Thyroid gland (tissue), 4 donors: Measurements from ENCODE around the gene SIAH1. TPM values are rescaled to one million over a fixed set of nuclear protein-coding genes. Genes with fewer than 3 reads are reported as not detected.

ENCODE experiments used
- DNase-seq, 2 donors: peaks; one replicate each; pipeline ENCODE4 v3.0.0-alpha.2; 2019
- H3K27ac ChIP-seq, 3 donors: fragments of 200-600 bp; sonication (generic); 1 replicate in 2 of 3; 2 replicates in 1 of 3; pipeline ENCODE4 v1.5.1; 2016 to 2019; ENCODE audit warnings: mild to moderate bottlenecking in 1 of 3, moderate library complexity in 1 of 3
- H3K27me3 ChIP-seq: fragments of 200-600 bp; sonication (generic); one replicate; pipeline ENCODE4 v1.5.1; 2019
- H3K36me3 ChIP-seq, 2 donors: fragments of 200-600 bp; sonication (generic); one replicate each; pipeline ENCODE4 v1.5.1; 2016 to 2019
- H3K4me1 ChIP-seq, 2 donors: fragments of 200-600 bp; sonication (generic); one replicate each; pipeline ENCODE4 v1.5.1; 2017 to 2019
- H3K4me3 ChIP-seq, 3 donors: fragments of 200-600 bp; sonication (generic); replicated peaks in 1 of 3; 1 replicate in 2 of 3; 2 replicates in 1 of 3; pipeline ENCODE4 v1.5.1; 2016; ENCODE audit warnings: mild to moderate bottlenecking in 1 of 3
- H3K9me3 ChIP-seq: fragments of 200-600 bp; sonication (generic); one replicate; pipeline ENCODE4 v1.5.1; 2017
- POLR2A ChIP-seq, 2 donors: fragments of 450-650 bp; IDR thresholded peaks; one replicate each; pipeline ENCODE4 v1.6.1; 2017; ENCODE audit warnings: antibody characterized with exemption in 2 of 2, mild to moderate bottlenecking in 2 of 2, moderate library complexity in 1 of 2
- WGBS, 2 donors: methylation state at CpG; one replicate each; pipeline ENCODE4 v1.1.5; 2017; 5-methylcytosine and 5-hydroxymethylcytosine counted together
- intact Hi-C: fragments of 100-400 bp; cut with DNase I; formaldehyde crosslinking; loops from one replicate; pipeline ENCODE4 v1.15.1; 2023
- total RNA-seq, 4 donors: library from RNA; depleted of rRNA; stranded (reverse); fragments of >200 nt; gene quantifications; one replicate each; pipeline ENCODE4 v1.2.3, GENCODE V29; 2016
- TF ChIP-seq, protein P1 (sequence below), 6 experiments: fragments of 200-600 bp in 3 of 6; fragments of 450-650 bp in 3 of 6; sonication (generic) in 3 of 6; IDR thresholded peaks; one replicate each; pipeline ENCODE4 v1.5.1; 2016 to 2019; ENCODE audit warnings: antibody characterized with exemption in 6 of 6, mild to moderate bottlenecking in 2 of 6, inconsistent platforms in 1 of 6, moderate library complexity in 1 of 6

Gene SIAH1
- total RNA-seq, 4 donors from 2014 or later: 23.9 to 45.8 (median 34.4) TPM

DNA sequence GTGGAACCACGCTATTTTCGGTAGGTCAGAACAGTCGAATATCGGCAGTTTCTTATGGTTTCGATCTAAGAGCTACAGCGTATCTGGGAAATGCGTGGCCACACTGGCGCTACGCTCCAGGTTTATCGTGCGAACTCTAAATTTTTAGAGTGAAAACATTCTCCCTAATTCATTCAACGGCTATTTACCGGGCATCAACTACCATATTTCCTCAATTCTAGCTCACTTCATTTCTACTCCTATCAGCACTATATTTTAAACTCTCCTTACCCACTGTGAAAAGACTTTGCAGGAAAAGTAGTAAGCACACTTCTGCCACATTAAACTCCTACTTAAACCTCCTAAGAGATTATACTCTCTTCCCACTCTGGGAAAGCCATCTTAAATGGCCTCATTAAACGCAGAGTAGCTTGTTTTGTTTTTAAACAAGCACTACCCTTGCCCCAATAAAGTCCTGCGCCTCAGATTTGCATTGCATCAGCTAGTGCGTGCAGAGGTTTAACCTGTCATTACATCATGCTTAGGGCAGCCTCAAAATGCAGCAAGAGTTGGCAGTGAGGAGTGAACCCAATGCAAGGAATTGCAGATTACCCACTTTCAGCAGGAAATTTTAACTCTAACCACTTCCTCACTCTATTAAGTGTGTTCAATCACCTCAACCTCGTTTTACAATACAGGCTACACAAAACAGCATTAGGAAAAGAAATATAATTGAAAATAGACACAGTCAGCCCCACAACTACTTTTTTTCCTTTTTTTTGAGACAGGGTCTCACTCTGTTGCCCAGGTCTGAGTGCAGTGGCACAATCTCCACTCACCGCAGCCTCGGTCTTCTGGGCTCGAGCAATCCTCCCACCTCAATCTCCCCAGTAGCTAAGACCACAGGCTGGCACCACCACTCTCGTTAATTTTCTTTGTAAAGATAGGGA is 18.8 kb downstream of the SIAH1 start:
- Histone ChIP-seq H3K4me3 (peak overlapping the region in 2 of 3 donors; percentile 41 to 58), H3K4me1 (peaks cover 20 to 43% of the 10 kb centered on the region in 2 donors), H3K36me3 (peaks cover 0 to 6% of the 10 kb centered on the region in 2 donors), H3K27ac (peak overlapping the region; percentile 70 to 90 (median 84)), H3K27me3 (no peaks in the 10 kb centered on the region), H3K9me3 (no peaks in the 10 kb centered on the region)
- no peak for DNase-seq
- WGBS, 2 donors: 18 to 20% methylated on average over 21 of the region's 21 CpGs
- intact Hi-C loops: no loop called here
- TF ChIP-seq, protein P1, sequence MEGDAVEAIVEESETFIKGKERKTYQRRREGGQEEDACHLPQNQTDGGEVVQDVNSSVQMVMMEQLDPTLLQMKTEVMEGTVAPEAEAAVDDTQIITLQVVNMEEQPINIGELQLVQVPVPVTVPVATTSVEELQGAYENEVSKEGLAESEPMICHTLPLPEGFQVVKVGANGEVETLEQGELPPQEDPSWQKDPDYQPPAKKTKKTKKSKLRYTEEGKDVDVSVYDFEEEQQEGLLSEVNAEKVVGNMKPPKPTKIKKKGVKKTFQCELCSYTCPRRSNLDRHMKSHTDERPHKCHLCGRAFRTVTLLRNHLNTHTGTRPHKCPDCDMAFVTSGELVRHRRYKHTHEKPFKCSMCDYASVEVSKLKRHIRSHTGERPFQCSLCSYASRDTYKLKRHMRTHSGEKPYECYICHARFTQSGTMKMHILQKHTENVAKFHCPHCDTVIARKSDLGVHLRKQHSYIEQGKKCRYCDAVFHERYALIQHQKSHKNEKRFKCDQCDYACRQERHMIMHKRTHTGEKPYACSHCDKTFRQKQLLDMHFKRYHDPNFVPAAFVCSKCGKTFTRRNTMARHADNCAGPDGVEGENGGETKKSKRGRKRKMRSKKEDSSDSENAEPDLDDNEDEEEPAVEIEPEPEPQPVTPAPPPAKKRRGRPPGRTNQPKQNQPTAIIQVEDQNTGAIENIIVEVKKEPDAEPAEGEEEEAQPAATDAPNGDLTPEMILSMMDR (IDR thresholded peaks at IDR 0.05): no peak
- no peak for TF ChIP-seq POLR2A (IDR thresholded peaks at IDR 0.05)

DNA sequence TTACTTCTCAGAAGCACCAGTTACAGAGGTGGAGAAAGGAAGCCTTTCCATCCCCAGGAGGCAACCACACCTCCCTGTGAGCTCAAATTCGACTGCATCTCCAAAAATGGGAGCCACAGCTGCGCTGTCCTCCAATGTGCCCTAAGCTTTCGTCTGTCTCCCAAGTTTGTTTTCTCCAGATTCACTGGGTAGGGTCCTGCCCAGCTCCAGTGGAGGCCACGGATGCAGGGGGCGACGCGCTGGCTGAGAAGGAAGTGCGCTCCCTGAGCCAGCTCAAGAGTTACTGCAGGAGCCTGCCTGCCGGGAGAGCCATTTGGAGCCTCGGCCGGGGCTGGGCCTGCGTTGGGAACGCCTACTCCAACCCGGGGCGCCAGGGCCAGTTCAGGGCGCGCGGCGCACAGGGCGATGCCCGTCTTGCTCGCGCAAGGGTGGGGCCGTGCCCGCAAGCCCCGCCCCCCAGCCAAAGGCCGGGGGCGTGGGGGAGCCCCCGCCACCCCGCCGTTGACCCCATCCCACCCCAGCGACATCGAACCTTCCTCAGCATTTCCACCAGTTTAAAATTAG is 19.5 kb downstream of the SIAH1 start:
- Histone ChIP-seq H3K27me3 (no peaks in the 10 kb centered on the region), H3K4me1 (peaks cover 26 to 45% of the 10 kb centered on the region in 2 donors), H3K4me3 (peak overlapping the region in 2 of 3 donors; percentile 41 to 58), H3K27ac (peak overlapping the region; percentile 70 to 90 (median 84)), H3K36me3 (peaks cover 0 to 6% of the 10 kb centered on the region in 2 donors), H3K9me3 (no peaks in the 10 kb centered on the region)
- WGBS, 2 donors: 6 to 22% methylated on average over 6 to 7 of the region's 33 CpGs
- TF ChIP-seq, protein P1 (IDR thresholded peaks at IDR 0.05): no peak
- TF ChIP-seq POLR2A (IDR thresholded peaks at IDR 0.05): peak in 1 of 2 donors; percentile 90
- intact Hi-C loops: no loop called here
- DNase-seq: peak; percentile 88 to 89

DNA sequence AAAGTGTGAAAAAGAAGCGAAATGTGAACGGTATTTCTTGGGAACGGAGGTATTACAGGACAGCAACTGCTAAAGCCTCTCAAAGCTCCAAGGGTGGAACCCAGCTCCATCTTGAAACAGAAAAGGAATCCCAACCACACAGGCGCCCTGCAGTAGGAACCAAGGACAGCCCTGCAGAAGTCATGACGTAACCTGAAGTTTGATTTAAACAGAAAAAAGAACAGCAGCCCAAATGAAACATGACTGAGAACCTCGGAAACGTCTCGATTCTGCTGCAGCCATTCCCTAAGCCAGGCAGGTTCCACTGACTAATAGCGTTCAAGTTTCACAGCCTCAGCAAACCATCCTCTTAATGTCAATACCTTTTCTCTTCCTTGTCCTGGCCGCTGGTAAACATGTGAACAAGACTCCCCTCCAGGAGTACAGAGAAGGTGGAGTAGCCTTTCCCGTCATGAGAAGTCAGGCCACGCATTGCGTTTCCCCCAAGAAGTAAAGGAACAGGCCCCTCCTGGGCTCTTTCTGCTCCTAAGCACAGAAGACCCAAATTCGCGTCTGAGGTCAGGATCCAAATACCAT is 20.1 kb downstream of the SIAH1 start:
- TF ChIP-seq POLR2A (IDR thresholded peaks at IDR 0.05): no peak
- TF ChIP-seq, protein P1 (IDR thresholded peaks at IDR 0.05): no peak
- intact Hi-C loops: no loop called here
- Histone ChIP-seq H3K4me3 (no peak overlapping the region), H3K9me3 (no peaks in the 10 kb centered on the region), H3K27me3 (no peaks in the 10 kb centered on the region), H3K4me1 (peaks cover 31 to 49% of the 10 kb centered on the region in 2 donors), H3K27ac (peak overlapping the region in 2 of 3 donors; percentile 84 to 90), H3K36me3 (peaks cover 0 to 6% of the 10 kb centered on the region in 2 donors)
- no peak for DNase-seq
- WGBS, 2 donors: 55 to 58% methylated on average over 15 of the region's 15 CpGs

DNA sequence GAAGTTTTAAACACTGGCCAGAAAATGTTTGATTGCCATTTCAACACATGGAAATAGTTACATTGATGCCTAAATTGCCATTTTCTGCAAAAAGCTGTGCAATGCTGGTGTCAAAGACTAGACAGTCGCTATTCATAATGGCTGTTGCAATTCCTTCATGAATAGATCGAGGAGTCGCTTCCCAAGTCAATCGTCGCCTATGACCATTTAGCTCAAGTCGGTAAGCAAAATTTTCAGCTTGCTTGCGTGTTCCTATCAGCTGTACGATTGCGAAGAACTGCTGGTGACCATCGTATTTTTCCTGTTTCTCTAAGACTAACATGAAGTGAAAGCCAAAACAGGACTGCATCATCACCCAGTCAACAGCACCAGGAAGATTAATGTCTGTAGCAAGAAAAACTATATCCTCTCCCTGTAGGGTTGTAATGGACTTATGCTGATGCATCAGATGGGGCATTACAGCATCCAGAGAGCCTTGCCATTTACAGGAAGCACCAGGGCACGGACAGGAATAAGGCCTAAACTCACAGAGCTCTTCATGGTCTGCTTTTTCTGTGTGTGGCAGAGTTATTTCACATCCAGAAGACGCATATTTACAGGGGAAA is 23.6 kb downstream of the SIAH1 start:
- intact Hi-C loops: no loop called here
- Histone ChIP-seq H3K27me3 (no peaks in the 10 kb centered on the region), H3K4me1 (peaks cover 22 to 29% of the 10 kb centered on the region in 2 donors), H3K27ac (peak overlapping the region in 1 of 3 donors; percentile 31), H3K4me3 (no peak overlapping the region), H3K9me3 (no peaks in the 10 kb centered on the region), H3K36me3 (peaks cover 0 to 6% of the 10 kb centered on the region in 2 donors)
- WGBS, 2 donors: 91 to 95% methylated on average over 12 of the region's 12 CpGs
- no peak for DNase-seq
- TF ChIP-seq, protein P1 (IDR thresholded peaks at IDR 0.05): no peak
- TF ChIP-seq POLR2A (IDR thresholded peaks at IDR 0.05): no peak
